Thyroid gland (tissue), 4 donors: Measurements from ENCODE around the gene PPP2R5E. TPM values are rescaled to one million over a fixed set of nuclear protein-coding genes. Genes with fewer than 3 reads are reported as not detected.

ENCODE experiments used
- DNase-seq, 2 donors: peaks; one replicate each; pipeline ENCODE4 v3.0.0-alpha.2; 2019
- H3K27ac ChIP-seq, 3 donors: fragments of 200-600 bp; sonication (generic); 1 replicate in 2 of 3; 2 replicates in 1 of 3; pipeline ENCODE4 v1.5.1; 2016 to 2019; ENCODE audit warnings: mild to moderate bottlenecking in 1 of 3, moderate library complexity in 1 of 3
- H3K27me3 ChIP-seq: fragments of 200-600 bp; sonication (generic); one replicate; pipeline ENCODE4 v1.5.1; 2019
- H3K36me3 ChIP-seq, 2 donors: fragments of 200-600 bp; sonication (generic); one replicate each; pipeline ENCODE4 v1.5.1; 2016 to 2019
- H3K4me1 ChIP-seq, 2 donors: fragments of 200-600 bp; sonication (generic); one replicate each; pipeline ENCODE4 v1.5.1; 2017 to 2019
- H3K4me3 ChIP-seq, 3 donors: fragments of 200-600 bp; sonication (generic); replicated peaks in 1 of 3; 1 replicate in 2 of 3; 2 replicates in 1 of 3; pipeline ENCODE4 v1.5.1; 2016; ENCODE audit warnings: mild to moderate bottlenecking in 1 of 3
- H3K9me3 ChIP-seq: fragments of 200-600 bp; sonication (generic); one replicate; pipeline ENCODE4 v1.5.1; 2017
- POLR2A ChIP-seq, 2 donors: fragments of 450-650 bp; IDR thresholded peaks; one replicate each; pipeline ENCODE4 v1.6.1; 2017; ENCODE audit warnings: antibody characterized with exemption in 2 of 2, mild to moderate bottlenecking in 2 of 2, moderate library complexity in 1 of 2
- WGBS, 2 donors: methylation state at CpG; one replicate each; pipeline ENCODE4 v1.1.5; 2017; 5-methylcytosine and 5-hydroxymethylcytosine counted together
- intact Hi-C: fragments of 100-400 bp; cut with DNase I; formaldehyde crosslinking; loops from one replicate; pipeline ENCODE4 v1.15.1; 2023
- total RNA-seq, 4 donors: library from RNA; depleted of rRNA; stranded (reverse); fragments of >200 nt; gene quantifications; one replicate each; pipeline ENCODE4 v1.2.3, GENCODE V29; 2016
- TF ChIP-seq, protein P1 (sequence below), 6 experiments: fragments of 200-600 bp in 3 of 6; fragments of 450-650 bp in 3 of 6; sonication (generic) in 3 of 6; IDR thresholded peaks; one replicate each; pipeline ENCODE4 v1.5.1; 2016 to 2019; ENCODE audit warnings: antibody characterized with exemption in 6 of 6, mild to moderate bottlenecking in 2 of 6, inconsistent platforms in 1 of 6, moderate library complexity in 1 of 6

The PPP2R5E gene
- total RNA-seq, 4 donors from 2014 or later = 30.0 to 42.3 (median 36.0) TPM

DNA sequence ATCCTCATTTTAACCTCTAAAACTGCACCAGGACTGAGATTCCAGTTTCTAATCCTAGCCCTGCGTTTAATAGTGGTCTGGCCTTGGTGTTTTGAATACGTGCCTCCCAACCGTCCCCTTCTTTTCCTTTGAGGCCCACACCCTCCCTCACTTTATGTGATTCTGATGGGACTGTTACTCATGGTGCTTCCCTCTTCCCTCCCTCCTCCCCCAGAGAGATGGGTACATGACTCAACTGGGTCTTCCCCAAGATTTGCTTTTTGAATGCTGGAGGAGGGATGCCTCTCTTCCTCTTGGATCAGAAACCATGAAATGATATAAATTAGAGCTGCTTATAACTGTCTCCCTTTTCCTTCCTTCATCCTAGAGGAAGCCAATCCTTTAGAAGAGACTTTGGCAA, 8.2 kb upstream of the PPP2R5E start:
- Histone ChIP-seq H3K36me3 (no peaks in the 10 kb centered on the region), H3K4me1 (no peaks in the 10 kb centered on the region), H3K27me3 (no peaks in the 10 kb centered on the region), H3K9me3 (no peaks in the 10 kb centered on the region), H3K4me3 (no peak overlapping the region), H3K27ac (no peak overlapping the region)
- no peak for TF ChIP-seq POLR2A (IDR thresholded peaks at IDR 0.05)
- TF ChIP-seq, protein P1, sequence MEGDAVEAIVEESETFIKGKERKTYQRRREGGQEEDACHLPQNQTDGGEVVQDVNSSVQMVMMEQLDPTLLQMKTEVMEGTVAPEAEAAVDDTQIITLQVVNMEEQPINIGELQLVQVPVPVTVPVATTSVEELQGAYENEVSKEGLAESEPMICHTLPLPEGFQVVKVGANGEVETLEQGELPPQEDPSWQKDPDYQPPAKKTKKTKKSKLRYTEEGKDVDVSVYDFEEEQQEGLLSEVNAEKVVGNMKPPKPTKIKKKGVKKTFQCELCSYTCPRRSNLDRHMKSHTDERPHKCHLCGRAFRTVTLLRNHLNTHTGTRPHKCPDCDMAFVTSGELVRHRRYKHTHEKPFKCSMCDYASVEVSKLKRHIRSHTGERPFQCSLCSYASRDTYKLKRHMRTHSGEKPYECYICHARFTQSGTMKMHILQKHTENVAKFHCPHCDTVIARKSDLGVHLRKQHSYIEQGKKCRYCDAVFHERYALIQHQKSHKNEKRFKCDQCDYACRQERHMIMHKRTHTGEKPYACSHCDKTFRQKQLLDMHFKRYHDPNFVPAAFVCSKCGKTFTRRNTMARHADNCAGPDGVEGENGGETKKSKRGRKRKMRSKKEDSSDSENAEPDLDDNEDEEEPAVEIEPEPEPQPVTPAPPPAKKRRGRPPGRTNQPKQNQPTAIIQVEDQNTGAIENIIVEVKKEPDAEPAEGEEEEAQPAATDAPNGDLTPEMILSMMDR (IDR thresholded peaks at IDR 0.05) = no peak
- no peak for DNase-seq
- WGBS, 2 donors = 65 to 68% methylated on average over 3 of the region's 3 CpGs
- intact Hi-C loops = loop anchor here (10.0 kb wide), 1 partner anchor 213 kb away; no protein-coding TSS in a partner anchor

DNA sequence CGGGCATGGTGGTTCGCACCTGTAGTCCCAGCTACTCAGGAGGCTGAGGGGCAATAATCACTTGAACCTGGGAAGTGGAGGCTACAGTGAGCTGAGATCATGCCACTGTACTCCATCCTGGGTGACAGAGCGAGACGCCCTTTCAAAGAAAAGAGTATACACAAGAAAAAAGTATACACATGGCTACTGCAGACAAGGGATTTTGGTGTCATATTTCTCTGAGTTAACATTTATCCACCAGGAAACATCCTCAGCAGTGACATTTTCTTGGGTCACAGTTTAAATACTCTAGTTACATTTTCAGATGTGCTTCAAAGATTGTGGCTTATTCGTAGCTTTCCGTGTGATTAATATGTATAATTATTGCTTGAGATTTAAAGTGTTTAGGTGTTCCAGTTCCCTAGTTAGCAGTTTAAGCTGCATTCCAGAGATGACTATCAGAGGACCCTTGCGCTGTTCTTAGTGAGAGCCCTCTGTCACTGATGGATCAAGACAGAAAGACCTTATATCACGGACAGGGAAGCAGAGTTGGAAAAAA, 4.7 kb upstream of the PPP2R5E start:
- intact Hi-C loops = loop anchor here (10.0 kb wide), 1 partner anchor 87 kb away; no protein-coding TSS in a partner anchor
- 42 to 49% methylated on average over 8 of the region's 8 CpGs for WGBS, 2 donors
- no peak overlapping the region for H3K4me3 ChIP-seq
- no peaks in the 10 kb centered on the region for H3K36me3 ChIP-seq
- H3K9me3 ChIP-seq = no peaks in the 10 kb centered on the region
- no peaks in the 10 kb centered on the region for H3K27me3 ChIP-seq
- TF ChIP-seq POLR2A (IDR thresholded peaks at IDR 0.05) = no peak
- TF ChIP-seq, protein P1 (IDR thresholded peaks at IDR 0.05) = no peak
- peaks cover 4 to 8% of the 10 kb centered on the region in 2 donors for H3K4me1 ChIP-seq
- no peak overlapping the region for H3K27ac ChIP-seq
- DNase-seq = no peak

GRCh38 chr14:63545431-63545830, 2.3 kb upstream of the PPP2R5E start:
- 91 to 93% methylated on average over 3 of the region's 3 CpGs for WGBS, 2 donors
- Histone ChIP-seq H3K9me3 (no peaks in the 10 kb centered on the region), H3K4me3 (no peak overlapping the region), H3K36me3 (no peaks in the 10 kb centered on the region), H3K27ac (no peak overlapping the region), H3K4me1 (peaks cover 15 to 17% of the 10 kb centered on the region in 2 donors), H3K27me3 (no peaks in the 10 kb centered on the region)
- intact Hi-C loops = loop anchor here (10.0 kb wide), 1 partner anchor 89 kb away; no protein-coding TSS in a partner anchor
- no peak for DNase-seq
- TF ChIP-seq, protein P1 (IDR thresholded peaks at IDR 0.05) = no peak
- no peak for TF ChIP-seq POLR2A (IDR thresholded peaks at IDR 0.05)

- Histone ChIP-seq H3K27me3 (no peaks in the 10 kb centered on the region), H3K4me3 (no peak overlapping the region), H3K36me3 (peaks cover 0 to under 1% of the 10 kb centered on the region in 2 donors), H3K4me1 (peaks cover 15 to 17% of the 10 kb centered on the region in 2 donors), H3K27ac (no peak overlapping the region), H3K9me3 (no peaks in the 10 kb centered on the region)
- TF ChIP-seq, protein P1 (IDR thresholded peaks at IDR 0.05) = peak in 2 of 6 experiments; percentile 14 to 30
- no peak for TF ChIP-seq POLR2A (IDR thresholded peaks at IDR 0.05)
- intact Hi-C loops = loop anchor here (5.0 to 10.0 kb wide), 2 partner anchors 90 to 152 kb away; no protein-coding TSS in a partner anchor
- no peak for DNase-seq
- 40 to 42% methylated on average over 6 of the region's 6 CpGs for WGBS, 2 donors
These were observed 1.6 kb upstream of the PPP2R5E start for GRCh38 chr14:63544591-63545299.
